ENCODE results near the gene CCDC188.

The CCDC188 gene

GRCh38 chr22:20147237-20147988 lies 3.4 kb downstream of the CCDC188 start:
- no peak for DNase-seq

- no peak for DNase-seq
These were observed 4.1 kb downstream of the CCDC188 start for GRCh38 chr22:20146777-20147176.

- DNase-seq = no peak
These were observed 5.0 kb downstream of the CCDC188 start for GRCh38 chr22:20145832-20146223.

- no peak for DNase-seq
These were observed 5.5 kb downstream of the CCDC188 start for GRCh38 chr22:20145206-20145831.

GRCh38 chr22:20143883-20144665 lies 6.8 kb downstream of the CCDC188 start:
- DNase-seq = peak in 1 of 2 donors; percentile 21

- no peak for DNase-seq
These were observed 7.9 kb downstream of the CCDC188 start for GRCh38 chr22:20142711-20143621.

GRCh38 chr22:20141186-20142077 lies 9.4 kb downstream of the CCDC188 start:
- DNase-seq = no peak

GRCh38 chr22:20140521-20140964 lies 10.3 kb downstream of the CCDC188 start:
- no peak for DNase-seq

- no peak for DNase-seq
These were observed 10.8 kb downstream of the CCDC188 start for GRCh38 chr22:20140107-20140445.

GRCh38 chr22:20139391-20140106 lies 11.3 kb downstream of the CCDC188 start:
- DNase-seq = no peak

GRCh38 chr22:20138868-20139267 lies 12.0 kb downstream of the CCDC188 start:
- DNase-seq = no peak

- DNase-seq = no peak
These were observed 12.5 kb downstream of the CCDC188 start for GRCh38 chr22:20138417-20138738.

GRCh38 chr22:20137671-20138416 lies 13.0 kb downstream of the CCDC188 start:
- DNase-seq = no peak

- no peak for DNase-seq
These were observed 13.7 kb downstream of the CCDC188 start for GRCh38 chr22:20137113-20137512.

- no peak for DNase-seq
These were observed 14.3 kb downstream of the CCDC188 start for GRCh38 chr22:20136603-20136873.

GRCh38 chr22:20135806-20136602 lies 14.9 kb downstream of the CCDC188 start:
- no peak for DNase-seq

GRCh38 chr22:20135265-20135664 lies 15.6 kb downstream of the CCDC188 start:
- DNase-seq = no peak

- DNase-seq = no peak
These were observed 16.8 kb downstream of the CCDC188 start for GRCh38 chr22:20133930-20134549.

GRCh38 chr22:20132686-20133246 lies 18.1 kb downstream of the CCDC188 start:
- no peak for DNase-seq
